OCI-LY1 (cell line): ENCODE data around the gene RASIP1.

Experiments
- H2AFZ ChIP-seq: fragments of 200-600 bp; sonication (generic), shearing (Covaris generic); 2 replicates; pipeline ENCODE4 v1.6.0; 2014; ENCODE audit warnings: antibody characterized with exemption, mild to moderate bottlenecking, low read length
- H3F3A ChIP-seq: fragments of 200-600 bp; sonication (generic), shearing (Covaris generic); 2 replicates; pipeline ENCODE4 v1.6.0; 2014; ENCODE audit warnings: mild to moderate bottlenecking, antibody characterized with exemption, low read length, moderate library complexity; ENCODE audit not compliant: insufficient read depth
- H3K27ac ChIP-seq: fragments of 200-600 bp; sonication (generic); 2 replicates; pipeline ENCODE4 v1.5.1; 2014; ENCODE audit warnings: low read length, mixed run types, mild to moderate bottlenecking, low read depth; ENCODE audit not compliant: poor library complexity, severe bottlenecking
- H3K27me3 ChIP-seq: fragments of 200-600 bp; sonication (generic); 2 replicates; pipeline ENCODE4 v1.6.0; 2014; ENCODE audit warnings: antibody characterized with exemption, mild to moderate bottlenecking, low read length, moderate library complexity; ENCODE audit not compliant: insufficient read depth
- H3K36me3 ChIP-seq: fragments of 200-600 bp; sonication (generic); 2 replicates; pipeline ENCODE4 v1.6.1; 2014; ENCODE audit warnings: mild to moderate bottlenecking, antibody characterized with exemption, low read length, moderate library complexity, mixed read lengths; ENCODE audit not compliant: insufficient read depth
- H3K4me1 ChIP-seq: fragments of 200-600 bp; sonication (generic); 2 replicates; pipeline ENCODE4 v1.5.1; 2014; ENCODE audit warnings: mild to moderate bottlenecking, low read length, moderate library complexity; ENCODE audit not compliant: insufficient read depth, severe bottlenecking
- H3K4me2 ChIP-seq: fragments of 200-600 bp; sonication (generic), shearing (Covaris generic); 2 replicates; pipeline ENCODE4 v1.6.1; 2014; ENCODE audit warnings: low read length
- H3K4me3 ChIP-seq: fragments of 200-600 bp; sonication (generic); 2 replicates; pipeline ENCODE4 v1.5.1; 2014; ENCODE audit warnings: low read length, low read depth, mild to moderate bottlenecking, mixed read lengths; ENCODE audit not compliant: poor library complexity, severe bottlenecking
- H3K79me2 ChIP-seq: fragments of 200-600 bp; shearing (Covaris generic); 2 replicates; pipeline ENCODE4 v1.6.1; 2016; ENCODE audit warnings: mixed run types, low read length, mixed read lengths; ENCODE audit not compliant: insufficient read depth
- H3K9ac ChIP-seq: fragments of 200-600 bp; sonication (generic), shearing (Covaris generic); 2 replicates; pipeline ENCODE4 v1.6.1; 2014; ENCODE audit warnings: mild to moderate bottlenecking, low read length, mixed read lengths
- H3K9me2 ChIP-seq: fragments of 200-600 bp; sonication (generic), shearing (Covaris generic); 2 replicates; pipeline ENCODE4 v1.6.1; 2014; ENCODE audit warnings: low read depth, mild to moderate bottlenecking, low read length, mixed read lengths
- H3K9me3 ChIP-seq: fragments of 200-600 bp; shearing (Covaris generic); 2 replicates; pipeline ENCODE4 v1.6.1; 2014; ENCODE audit warnings: low read length, mixed read lengths
- H4K20me1 ChIP-seq: fragments of 200-600 bp; sonication (generic), shearing (Covaris generic); 2 replicates; pipeline ENCODE4 v1.6.0; 2016; ENCODE audit warnings: mild to moderate bottlenecking, low read length; ENCODE audit not compliant: insufficient read depth
- EZH2 ChIP-seq: fragments of 200-600 bp; sonication (generic), shearing (Covaris generic); IDR thresholded peaks from 2 replicates; pipeline ENCODE4 v1.8.0; 2017; ENCODE audit warnings: borderline replicate concordance, mixed run types, mild to moderate bottlenecking, antibody characterized with exemption, low read length, moderate library complexity, mixed read lengths
- TF ChIP-seq, protein P1 (sequence below): fragments of 200-600 bp; sonication (generic), shearing (Covaris generic); IDR thresholded peaks from 2 replicates; pipeline ENCODE4 v1.5.1; 2017; ENCODE audit warnings: mild to moderate bottlenecking, antibody characterized with exemption, low read length, moderate library complexity, mixed read lengths

RASIP1 gene

DNA sequence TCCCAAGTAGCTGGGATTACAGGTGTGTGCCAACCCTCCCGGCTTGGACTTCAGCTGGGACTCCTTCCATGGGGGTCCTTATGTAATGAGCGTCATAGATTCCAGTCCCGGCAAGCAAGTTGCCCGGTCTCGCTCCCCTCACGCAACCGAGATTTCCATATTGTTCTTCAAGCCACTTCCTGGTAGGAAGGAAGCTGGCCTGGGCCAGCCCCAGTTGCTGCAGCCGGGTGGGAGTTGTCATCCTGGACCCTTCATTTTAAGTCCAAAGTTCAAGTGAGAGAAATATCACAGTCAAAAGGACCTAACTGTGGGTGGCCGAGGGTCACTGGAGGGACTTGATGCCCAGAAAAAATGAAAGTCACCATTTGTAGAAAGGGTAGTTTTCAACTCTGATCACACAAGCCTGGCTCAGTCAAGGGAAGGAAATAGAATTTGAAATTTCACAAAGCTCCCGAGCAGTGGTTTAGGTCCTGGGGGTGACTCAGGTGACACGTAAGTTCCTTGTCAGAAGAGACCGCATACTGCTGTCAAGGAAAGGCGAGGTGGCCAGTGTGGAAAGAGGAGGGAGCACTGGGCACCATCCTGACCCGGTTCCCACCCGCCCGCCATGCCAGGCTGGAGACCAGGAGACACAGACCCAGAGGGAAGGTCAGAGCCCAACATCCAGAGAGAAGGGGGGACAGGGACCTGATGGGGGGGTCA, 20.2 kb upstream of the RASIP1 start:
- H3K4me3 ChIP-seq = no peak overlapping the region
- H3K79me2 ChIP-seq = no peaks in the 10 kb centered on the region
- no peak overlapping the region for H2AFZ ChIP-seq
- no peaks in the 10 kb centered on the region for H3K27me3 ChIP-seq
- no peaks in the 10 kb centered on the region for H3K36me3 ChIP-seq
- no peaks in the 10 kb centered on the region for H3K4me1 ChIP-seq
- no peaks in the 10 kb centered on the region for H4K20me1 ChIP-seq
- no peak overlapping the region for H3K27ac ChIP-seq
- H3F3A ChIP-seq = no peaks in the 10 kb centered on the region
- TF ChIP-seq, protein P1, sequence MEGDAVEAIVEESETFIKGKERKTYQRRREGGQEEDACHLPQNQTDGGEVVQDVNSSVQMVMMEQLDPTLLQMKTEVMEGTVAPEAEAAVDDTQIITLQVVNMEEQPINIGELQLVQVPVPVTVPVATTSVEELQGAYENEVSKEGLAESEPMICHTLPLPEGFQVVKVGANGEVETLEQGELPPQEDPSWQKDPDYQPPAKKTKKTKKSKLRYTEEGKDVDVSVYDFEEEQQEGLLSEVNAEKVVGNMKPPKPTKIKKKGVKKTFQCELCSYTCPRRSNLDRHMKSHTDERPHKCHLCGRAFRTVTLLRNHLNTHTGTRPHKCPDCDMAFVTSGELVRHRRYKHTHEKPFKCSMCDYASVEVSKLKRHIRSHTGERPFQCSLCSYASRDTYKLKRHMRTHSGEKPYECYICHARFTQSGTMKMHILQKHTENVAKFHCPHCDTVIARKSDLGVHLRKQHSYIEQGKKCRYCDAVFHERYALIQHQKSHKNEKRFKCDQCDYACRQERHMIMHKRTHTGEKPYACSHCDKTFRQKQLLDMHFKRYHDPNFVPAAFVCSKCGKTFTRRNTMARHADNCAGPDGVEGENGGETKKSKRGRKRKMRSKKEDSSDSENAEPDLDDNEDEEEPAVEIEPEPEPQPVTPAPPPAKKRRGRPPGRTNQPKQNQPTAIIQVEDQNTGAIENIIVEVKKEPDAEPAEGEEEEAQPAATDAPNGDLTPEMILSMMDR = no peak
- TF ChIP-seq EZH2 = no peak
- no peak overlapping the region for H3K4me2 ChIP-seq
- H3K9me2 ChIP-seq = no peaks in the 10 kb centered on the region
- no peak overlapping the region for H3K9ac ChIP-seq
- no peaks in the 10 kb centered on the region for H3K9me3 ChIP-seq

DNA sequence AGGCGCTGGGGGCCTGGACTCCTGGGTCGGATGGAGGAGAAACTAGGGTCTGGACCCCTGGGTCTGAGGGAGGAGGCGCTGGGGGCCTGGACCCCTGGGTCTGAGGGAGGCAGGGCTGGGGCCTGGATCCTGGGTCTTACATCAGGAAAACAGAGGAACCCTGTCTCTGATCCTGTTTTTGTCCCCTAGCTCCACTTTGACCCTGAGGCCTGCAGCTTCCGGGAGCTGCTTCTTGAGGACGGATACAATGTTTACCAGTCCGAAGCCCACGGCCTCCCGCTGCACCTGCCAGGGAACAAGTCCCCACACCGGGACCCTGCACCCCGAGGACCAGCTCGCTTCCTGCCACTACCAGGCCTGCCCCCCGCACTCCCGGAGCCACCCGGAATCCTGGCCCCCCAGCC, 17.3 kb upstream of the RASIP1 start:
- TF ChIP-seq, protein P1 = no peak
- TF ChIP-seq EZH2 = no peak
- Histone ChIP-seq H2AFZ (no peak overlapping the region), H3K4me1 (peaks cover 6% of the 10 kb centered on the region), H3F3A (no peaks in the 10 kb centered on the region), H3K4me2 (no peak overlapping the region), H3K27ac (no peak overlapping the region), H3K9me2 (no peaks in the 10 kb centered on the region), H4K20me1 (no peaks in the 10 kb centered on the region), H3K9me3 (no peaks in the 10 kb centered on the region), H3K79me2 (no peaks in the 10 kb centered on the region), H3K4me3 (no peak overlapping the region), H3K36me3 (no peaks in the 10 kb centered on the region), H3K27me3 (no peaks in the 10 kb centered on the region), H3K9ac (no peak overlapping the region)

DNA sequence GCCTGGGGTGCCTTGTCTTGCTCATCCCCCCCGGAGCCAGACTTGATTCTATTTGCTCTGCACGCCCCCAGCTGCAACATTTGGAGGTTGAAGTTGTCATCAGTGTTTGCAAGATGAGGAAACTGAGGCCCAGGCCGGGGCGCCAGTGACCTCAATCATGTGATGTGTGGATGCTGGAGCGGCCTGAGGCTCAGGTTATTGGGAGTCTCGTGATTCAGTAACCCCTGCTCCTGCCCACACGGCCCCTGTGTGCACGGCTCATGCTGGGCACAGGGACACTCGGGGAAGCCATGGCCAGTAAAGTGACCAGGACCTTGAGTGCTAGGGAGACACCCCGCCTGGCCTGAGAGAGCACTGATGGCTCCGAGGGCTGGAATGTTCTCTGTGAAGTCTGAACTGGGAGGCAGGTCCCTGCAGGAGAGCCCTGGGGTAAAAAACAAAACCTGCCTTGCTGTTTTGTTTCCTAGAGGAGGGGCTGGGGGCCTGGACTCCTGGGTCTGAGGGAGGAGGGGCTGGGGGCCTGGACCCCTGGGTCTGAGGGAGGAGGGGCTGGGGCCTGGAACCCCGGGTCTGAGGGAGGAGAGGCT, 16.8 kb upstream of the RASIP1 start:
- H3K79me2 ChIP-seq = no peaks in the 10 kb centered on the region
- no peaks in the 10 kb centered on the region for H4K20me1 ChIP-seq
- no peaks in the 10 kb centered on the region for H3K9me3 ChIP-seq
- no peak overlapping the region for H3K4me2 ChIP-seq
- H3K27ac ChIP-seq = no peak overlapping the region
- H3K27me3 ChIP-seq = no peaks in the 10 kb centered on the region
- no peak overlapping the region for H3K9ac ChIP-seq
- TF ChIP-seq EZH2 = no peak
- TF ChIP-seq, protein P1 = no peak
- no peaks in the 10 kb centered on the region for H3K36me3 ChIP-seq
- no peak overlapping the region for H2AFZ ChIP-seq
- no peak overlapping the region for H3K4me3 ChIP-seq
- H3K4me1 ChIP-seq = peaks cover 12% of the 10 kb centered on the region
- no peaks in the 10 kb centered on the region for H3K9me2 ChIP-seq
- H3F3A ChIP-seq = no peaks in the 10 kb centered on the region
